ENCODE results near the gene SLC26A11.

SLC26A11 gene

DNA sequence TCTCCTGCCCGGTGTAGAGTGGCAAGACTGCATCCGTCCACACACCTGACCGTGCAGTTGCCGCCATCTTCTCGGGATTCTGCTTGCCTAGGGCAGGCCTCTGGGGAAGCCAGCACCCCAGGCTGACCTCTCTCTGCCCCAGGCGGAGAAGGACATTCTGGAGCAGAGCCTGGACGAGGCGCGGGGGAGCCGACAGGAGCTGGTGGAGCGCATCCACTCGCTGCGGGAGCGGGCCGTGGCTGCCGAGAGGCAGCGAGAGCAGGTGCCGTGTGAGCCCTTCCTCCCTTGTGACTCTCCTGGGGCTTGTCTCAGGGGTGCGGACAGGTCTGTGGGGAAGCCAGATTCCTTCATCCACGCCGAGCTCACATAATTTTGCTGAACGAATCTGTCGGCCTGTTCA, 30.6 kb upstream of the SLC26A11 start:
- no peak for TF ChIP-seq ZFP30 (CRISPR knock-in tag; IDR thresholded peaks at IDR 0.05)
- TF ChIP-seq ESRRG (CRISPR knock-in tag; IDR thresholded peaks at IDR 0.05), result no peak
- TF ChIP-seq ZC3H10 (CRISPR knock-in tag; IDR thresholded peaks at IDR 0.05), result no peak
- no peak for TF ChIP-seq ZNF8 (CRISPR knock-in tag; IDR thresholded peaks at IDR 0.05)
- TF ChIP-seq ZNF70 (CRISPR knock-in tag; IDR thresholded peaks at IDR 0.05), result no peak
- no peak for TF ChIP-seq PPARA (CRISPR knock-in tag; IDR thresholded peaks at IDR 0.05; ENCODE audit: borderline replicate concordance)
- TF ChIP-seq CSDC2 (CRISPR knock-in tag; IDR thresholded peaks at IDR 0.05), result no peak
- TF ChIP-seq, protein P1, sequence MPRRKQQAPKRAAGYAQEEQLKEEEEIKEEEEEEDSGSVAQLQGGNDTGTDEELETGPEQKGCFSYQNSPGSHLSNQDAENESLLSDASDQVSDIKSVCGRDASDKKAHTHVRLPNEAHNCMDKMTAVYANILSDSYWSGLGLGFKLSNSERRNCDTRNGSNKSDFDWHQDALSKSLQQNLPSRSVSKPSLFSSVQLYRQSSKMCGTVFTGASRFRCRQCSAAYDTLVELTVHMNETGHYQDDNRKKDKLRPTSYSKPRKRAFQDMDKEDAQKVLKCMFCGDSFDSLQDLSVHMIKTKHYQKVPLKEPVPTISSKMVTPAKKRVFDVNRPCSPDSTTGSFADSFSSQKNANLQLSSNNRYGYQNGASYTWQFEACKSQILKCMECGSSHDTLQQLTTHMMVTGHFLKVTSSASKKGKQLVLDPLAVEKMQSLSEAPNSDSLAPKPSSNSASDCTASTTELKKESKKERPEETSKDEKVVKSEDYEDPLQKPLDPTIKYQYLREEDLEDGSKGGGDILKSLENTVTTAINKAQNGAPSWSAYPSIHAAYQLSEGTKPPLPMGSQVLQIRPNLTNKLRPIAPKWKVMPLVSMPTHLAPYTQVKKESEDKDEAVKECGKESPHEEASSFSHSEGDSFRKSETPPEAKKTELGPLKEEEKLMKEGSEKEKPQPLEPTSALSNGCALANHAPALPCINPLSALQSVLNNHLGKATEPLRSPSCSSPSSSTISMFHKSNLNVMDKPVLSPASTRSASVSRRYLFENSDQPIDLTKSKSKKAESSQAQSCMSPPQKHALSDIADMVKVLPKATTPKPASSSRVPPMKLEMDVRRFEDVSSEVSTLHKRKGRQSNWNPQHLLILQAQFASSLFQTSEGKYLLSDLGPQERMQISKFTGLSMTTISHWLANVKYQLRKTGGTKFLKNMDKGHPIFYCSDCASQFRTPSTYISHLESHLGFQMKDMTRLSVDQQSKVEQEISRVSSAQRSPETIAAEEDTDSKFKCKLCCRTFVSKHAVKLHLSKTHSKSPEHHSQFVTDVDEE (CRISPR knock-in tag; IDR thresholded peaks at IDR 0.05), result no peak
- no peak for TF ChIP-seq ZNF565 (CRISPR knock-in tag; conservative IDR thresholded peaks at IDR 0.05; ENCODE audit: low read depth)
- TF ChIP-seq BACH2 (CRISPR knock-in tag; IDR thresholded peaks at IDR 0.05; ENCODE audit: borderline replicate concordance), result no peak
- no peak for TF ChIP-seq TCF4 (CRISPR knock-in tag; IDR thresholded peaks at IDR 0.05; ENCODE audit: borderline replicate concordance)
- no peak for ATAC-seq

DNA sequence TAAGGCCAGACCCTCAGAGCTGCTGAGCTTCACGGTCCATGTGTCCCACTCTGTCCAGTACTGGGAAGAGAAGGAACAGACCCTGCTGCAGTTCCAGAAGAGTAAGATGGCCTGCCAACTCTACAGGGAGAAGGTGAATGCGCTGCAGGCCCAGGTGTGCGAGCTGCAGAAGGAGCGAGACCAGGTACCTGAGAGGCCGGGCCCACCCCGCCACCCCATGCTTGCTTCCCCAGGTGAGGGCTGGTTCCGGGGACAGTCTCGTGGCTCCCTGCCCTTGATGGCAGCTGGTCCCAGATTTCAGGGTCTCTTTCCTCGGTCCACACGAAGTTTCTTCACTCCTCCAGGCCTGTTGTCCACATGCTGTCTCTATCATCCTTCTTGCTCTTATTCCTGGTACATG, 29.5 kb upstream of the SLC26A11 start:
- ATAC-seq, result no peak
- TF ChIP-seq ZNF70 (CRISPR knock-in tag; IDR thresholded peaks at IDR 0.05) (no peak), OSR1 (CRISPR knock-in tag; IDR thresholded peaks at IDR 0.05) (no peak), ZC3H10 (CRISPR knock-in tag; IDR thresholded peaks at IDR 0.05) (no peak), TOX (CRISPR knock-in tag; IDR thresholded peaks at IDR 0.05; ENCODE audit: borderline replicate concordance) (no peak), ESRRG (CRISPR knock-in tag; IDR thresholded peaks at IDR 0.05) (no peak), ZNF565 (CRISPR knock-in tag; conservative IDR thresholded peaks at IDR 0.05; ENCODE audit: low read depth) (no peak), TCF4 (CRISPR knock-in tag; IDR thresholded peaks at IDR 0.05; ENCODE audit: borderline replicate concordance) (no peak)
- TF ChIP-seq, protein P1 (CRISPR knock-in tag; IDR thresholded peaks at IDR 0.05), result no peak
- TF ChIP-seq, protein P2, sequence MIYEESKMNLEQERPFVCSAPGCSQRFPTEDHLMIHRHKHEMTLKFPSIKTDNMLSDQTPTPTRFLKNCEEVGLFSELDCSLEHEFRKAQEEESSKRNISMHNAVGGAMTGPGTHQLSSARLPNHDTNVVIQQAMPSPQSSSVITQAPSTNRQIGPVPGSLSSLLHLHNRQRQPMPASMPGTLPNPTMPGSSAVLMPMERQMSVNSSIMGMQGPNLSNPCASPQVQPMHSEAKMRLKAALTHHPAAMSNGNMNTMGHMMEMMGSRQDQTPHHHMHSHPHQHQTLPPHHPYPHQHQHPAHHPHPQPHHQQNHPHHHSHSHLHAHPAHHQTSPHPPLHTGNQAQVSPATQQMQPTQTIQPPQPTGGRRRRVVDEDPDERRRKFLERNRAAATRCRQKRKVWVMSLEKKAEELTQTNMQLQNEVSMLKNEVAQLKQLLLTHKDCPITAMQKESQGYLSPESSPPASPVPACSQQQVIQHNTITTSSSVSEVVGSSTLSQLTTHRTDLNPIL (CRISPR knock-in tag; IDR thresholded peaks at IDR 0.05; ENCODE audit: low read depth), result no peak
- TF ChIP-seq, protein P3, sequence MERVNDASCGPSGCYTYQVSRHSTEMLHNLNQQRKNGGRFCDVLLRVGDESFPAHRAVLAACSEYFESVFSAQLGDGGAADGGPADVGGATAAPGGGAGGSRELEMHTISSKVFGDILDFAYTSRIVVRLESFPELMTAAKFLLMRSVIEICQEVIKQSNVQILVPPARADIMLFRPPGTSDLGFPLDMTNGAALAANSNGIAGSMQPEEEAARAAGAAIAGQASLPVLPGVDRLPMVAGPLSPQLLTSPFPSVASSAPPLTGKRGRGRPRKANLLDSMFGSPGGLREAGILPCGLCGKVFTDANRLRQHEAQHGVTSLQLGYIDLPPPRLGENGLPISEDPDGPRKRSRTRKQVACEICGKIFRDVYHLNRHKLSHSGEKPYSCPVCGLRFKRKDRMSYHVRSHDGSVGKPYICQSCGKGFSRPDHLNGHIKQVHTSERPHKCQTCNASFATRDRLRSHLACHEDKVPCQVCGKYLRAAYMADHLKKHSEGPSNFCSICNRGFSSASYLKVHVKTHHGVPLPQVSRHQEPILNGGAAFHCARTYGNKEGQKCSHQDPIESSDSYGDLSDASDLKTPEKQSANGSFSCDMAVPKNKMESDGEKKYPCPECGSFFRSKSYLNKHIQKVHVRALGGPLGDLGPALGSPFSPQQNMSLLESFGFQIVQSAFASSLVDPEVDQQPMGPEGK (CRISPR knock-in tag; IDR thresholded peaks at IDR 0.05; ENCODE audit: borderline replicate concordance), result no peak

DNA sequence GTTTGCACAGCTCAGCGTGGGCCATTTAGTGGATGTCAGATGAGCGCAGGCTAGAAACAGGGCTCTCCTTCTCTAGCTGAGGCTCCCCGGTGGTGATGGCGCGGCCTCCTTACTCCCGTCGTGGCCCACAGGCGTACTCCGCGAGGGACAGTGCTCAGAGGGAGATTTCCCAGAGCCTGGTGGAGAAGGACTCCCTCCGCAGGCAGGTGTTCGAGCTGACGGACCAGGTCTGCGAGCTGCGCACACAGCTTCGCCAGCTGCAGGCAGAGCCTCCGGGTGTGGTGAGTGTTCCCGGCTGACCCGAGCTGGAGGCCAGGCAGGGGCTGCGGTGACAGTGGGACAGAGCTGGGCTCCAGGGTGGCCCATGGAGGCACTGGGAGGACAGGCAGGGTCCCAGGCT, 29.0 kb upstream of the SLC26A11 start:
- no peak for TF ChIP-seq TOX (CRISPR knock-in tag; IDR thresholded peaks at IDR 0.05; ENCODE audit: borderline replicate concordance)
- no peak for TF ChIP-seq CSDC2 (CRISPR knock-in tag; IDR thresholded peaks at IDR 0.05)
- TF ChIP-seq SNAI2 (CRISPR knock-in tag; IDR thresholded peaks at IDR 0.05), result no peak
- ATAC-seq, result no peak

DNA sequence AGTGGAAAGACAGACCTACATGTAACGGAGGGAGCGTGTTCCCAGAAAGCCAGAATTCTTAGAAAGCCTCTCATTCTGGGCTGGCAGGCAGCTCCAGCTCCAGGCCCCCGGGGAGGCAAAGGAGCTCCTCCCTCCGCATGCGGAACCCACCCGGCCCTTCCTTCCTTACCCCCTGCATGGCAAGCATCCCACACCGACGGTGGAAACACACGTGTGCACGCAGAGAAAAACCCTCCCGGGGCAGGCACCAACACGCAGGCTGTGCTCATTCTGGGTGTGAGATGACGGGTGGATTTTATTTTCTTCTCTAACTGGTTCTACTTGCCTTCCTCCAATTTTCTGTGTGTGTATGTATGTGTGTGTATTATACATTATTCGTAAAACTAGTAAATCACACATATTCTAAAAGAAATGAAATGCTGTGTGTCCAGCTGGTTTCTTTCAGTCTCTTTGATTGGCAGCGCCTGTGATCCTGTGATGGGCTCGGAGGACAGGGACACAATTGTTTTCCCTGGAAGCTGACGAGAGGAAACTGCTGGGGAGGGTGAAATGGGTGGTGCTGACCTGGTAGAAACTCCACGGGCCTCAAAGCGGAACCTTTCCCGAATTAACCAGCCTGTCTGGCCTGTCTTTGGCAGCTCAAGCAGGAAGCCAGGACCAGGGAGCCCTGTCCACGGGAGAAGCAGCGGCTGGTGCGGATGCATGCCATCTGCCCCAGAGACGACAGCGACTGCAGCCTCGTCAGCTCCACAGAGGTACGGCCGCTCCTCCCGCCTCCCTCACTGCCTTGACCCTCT, 28.2 kb upstream of the SLC26A11 start:
- ATAC-seq, result no peak
- TF ChIP-seq, protein P4, sequence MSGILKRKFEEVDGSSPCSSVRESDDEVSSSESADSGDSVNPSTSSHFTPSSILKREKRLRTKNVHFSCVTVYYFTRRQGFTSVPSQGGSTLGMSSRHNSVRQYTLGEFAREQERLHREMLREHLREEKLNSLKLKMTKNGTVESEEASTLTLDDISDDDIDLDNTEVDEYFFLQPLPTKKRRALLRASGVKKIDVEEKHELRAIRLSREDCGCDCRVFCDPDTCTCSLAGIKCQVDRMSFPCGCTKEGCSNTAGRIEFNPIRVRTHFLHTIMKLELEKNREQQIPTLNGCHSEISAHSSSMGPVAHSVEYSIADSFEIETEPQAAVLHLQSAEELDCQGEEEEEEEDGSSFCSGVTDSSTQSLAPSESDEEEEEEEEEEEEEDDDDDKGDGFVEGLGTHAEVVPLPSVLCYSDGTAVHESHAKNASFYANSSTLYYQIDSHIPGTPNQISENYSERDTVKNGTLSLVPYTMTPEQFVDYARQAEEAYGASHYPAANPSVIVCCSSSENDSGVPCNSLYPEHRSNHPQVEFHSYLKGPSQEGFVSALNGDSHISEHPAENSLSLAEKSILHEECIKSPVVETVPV (CRISPR knock-in tag; IDR thresholded peaks at IDR 0.05), result no peak
- no peak for TF ChIP-seq ZNF565 (CRISPR knock-in tag; conservative IDR thresholded peaks at IDR 0.05; ENCODE audit: low read depth)
- TF ChIP-seq OSR1 (CRISPR knock-in tag; IDR thresholded peaks at IDR 0.05), result no peak
- TF ChIP-seq, protein P5, sequence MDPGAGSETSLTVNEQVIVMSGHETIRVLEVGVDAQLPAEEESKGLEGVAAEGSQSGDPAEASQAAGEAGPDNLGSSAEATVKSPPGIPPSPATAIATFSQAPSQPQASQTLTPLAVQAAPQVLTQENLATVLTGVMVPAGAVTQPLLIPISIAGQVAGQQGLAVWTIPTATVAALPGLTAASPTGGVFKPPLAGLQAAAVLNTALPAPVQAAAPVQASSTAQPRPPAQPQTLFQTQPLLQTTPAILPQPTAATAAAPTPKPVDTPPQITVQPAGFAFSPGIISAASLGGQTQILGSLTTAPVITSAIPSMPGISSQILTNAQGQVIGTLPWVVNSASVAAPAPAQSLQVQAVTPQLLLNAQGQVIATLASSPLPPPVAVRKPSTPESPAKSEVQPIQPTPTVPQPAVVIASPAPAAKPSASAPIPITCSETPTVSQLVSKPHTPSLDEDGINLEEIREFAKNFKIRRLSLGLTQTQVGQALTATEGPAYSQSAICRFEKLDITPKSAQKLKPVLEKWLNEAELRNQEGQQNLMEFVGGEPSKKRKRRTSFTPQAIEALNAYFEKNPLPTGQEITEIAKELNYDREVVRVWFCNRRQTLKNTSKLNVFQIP (CRISPR knock-in tag; IDR thresholded peaks at IDR 0.05; ENCODE audit: borderline replicate concordance, low read depth), result no peak
- TF ChIP-seq ZNF8 (CRISPR knock-in tag; IDR thresholded peaks at IDR 0.05), result no peak
- TF ChIP-seq ZFP30 (CRISPR knock-in tag; IDR thresholded peaks at IDR 0.05), result no peak
- TF ChIP-seq ARNTL (CRISPR knock-in tag; IDR thresholded peaks at IDR 0.05; ENCODE audit: borderline replicate concordance, low read depth), result no peak
